Astrocyte of the cerebellum (primary cell): ENCODE results near the gene CDC14A.

Experiments used
- DNase-seq: peaks from one replicate; pipeline ENCODE4 v3.0.0-alpha.2; 2011; ENCODE audit warnings: low read depth
- H3K4me3 ChIP-seq: 2 replicates; pipeline ENCODE4 v1.5.1; 2011; ENCODE audit warnings: mild to moderate bottlenecking, low read depth, low read length, moderate library complexity
- in situ Hi-C: cut with HindIII; loops from 2 replicates; pipeline ENCODE4 v1.10.0; 2017; ENCODE audit warnings: low sequenced_read_pairs
- TF ChIP-seq, protein P1 (sequence below): IDR thresholded peaks from 2 replicates; pipeline ENCODE4 v1.5.1; 2012; ENCODE audit warnings: low read length, low read depth, moderate library complexity, mild to moderate bottlenecking; ENCODE audit errors: missing control alignments

CDC14A gene

DNA sequence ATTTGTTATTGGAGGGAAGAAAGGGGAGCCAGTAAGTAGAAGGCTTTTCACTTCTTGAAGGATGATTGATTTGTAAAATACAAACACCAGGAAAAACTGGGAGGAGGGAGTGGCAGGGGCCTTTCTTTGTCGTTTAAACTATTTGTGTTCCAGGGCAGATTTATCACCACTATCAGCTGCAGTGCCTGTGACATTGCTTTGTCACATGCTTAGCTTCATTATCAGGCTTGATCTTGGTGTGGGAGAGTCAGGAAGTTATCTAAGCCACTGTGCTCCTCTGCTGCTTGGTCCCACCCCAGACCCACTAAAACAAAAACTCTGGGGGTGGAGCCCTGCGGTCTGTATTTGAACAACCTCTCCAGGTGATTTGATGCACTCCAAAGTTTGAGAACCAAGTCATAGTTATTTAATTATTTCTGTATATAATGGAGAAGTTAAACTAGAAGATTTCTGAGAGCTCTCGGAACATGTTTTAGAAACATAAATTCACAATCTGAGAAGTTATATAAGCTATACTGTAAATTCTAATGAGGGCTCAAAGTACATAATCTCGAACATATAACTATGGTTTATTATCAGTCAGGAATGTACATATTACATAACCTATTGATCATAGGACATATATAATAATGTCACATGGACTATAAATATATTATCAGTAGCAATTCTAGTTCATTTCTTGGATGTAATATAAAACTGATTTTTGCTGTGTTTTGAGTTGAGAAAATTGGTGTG, 87.9 kb downstream of the CDC14A start:
- TF ChIP-seq, protein P1, sequence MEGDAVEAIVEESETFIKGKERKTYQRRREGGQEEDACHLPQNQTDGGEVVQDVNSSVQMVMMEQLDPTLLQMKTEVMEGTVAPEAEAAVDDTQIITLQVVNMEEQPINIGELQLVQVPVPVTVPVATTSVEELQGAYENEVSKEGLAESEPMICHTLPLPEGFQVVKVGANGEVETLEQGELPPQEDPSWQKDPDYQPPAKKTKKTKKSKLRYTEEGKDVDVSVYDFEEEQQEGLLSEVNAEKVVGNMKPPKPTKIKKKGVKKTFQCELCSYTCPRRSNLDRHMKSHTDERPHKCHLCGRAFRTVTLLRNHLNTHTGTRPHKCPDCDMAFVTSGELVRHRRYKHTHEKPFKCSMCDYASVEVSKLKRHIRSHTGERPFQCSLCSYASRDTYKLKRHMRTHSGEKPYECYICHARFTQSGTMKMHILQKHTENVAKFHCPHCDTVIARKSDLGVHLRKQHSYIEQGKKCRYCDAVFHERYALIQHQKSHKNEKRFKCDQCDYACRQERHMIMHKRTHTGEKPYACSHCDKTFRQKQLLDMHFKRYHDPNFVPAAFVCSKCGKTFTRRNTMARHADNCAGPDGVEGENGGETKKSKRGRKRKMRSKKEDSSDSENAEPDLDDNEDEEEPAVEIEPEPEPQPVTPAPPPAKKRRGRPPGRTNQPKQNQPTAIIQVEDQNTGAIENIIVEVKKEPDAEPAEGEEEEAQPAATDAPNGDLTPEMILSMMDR, result no peak
- DNase-seq, result no peak
- in situ Hi-C loops, result no loop called here
- H3K4me3 ChIP-seq, result no peak overlapping the region

DNA sequence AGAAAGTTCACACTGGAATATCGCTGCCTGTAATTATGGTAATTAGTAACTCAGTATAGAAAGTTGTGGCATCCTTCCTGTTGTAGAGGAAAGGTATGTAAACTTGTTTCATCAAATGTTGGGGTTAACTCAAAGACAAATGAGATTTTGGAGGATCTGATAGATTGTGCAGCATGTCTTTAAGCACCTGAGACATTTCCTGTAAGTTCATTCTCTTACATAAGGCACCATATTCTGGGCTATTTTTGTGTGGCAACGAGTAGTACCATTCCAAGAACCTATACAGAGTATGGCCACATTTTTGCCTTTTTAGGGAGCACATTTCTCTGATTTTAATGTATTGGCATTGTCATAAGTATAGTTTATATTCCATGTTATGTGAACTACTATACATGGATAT, 88.8 kb downstream of the CDC14A start:
- TF ChIP-seq, protein P1, result no peak
- in situ Hi-C loops, result no loop called here
- DNase-seq, result no peak
- no peak overlapping the region for H3K4me3 ChIP-seq

DNA sequence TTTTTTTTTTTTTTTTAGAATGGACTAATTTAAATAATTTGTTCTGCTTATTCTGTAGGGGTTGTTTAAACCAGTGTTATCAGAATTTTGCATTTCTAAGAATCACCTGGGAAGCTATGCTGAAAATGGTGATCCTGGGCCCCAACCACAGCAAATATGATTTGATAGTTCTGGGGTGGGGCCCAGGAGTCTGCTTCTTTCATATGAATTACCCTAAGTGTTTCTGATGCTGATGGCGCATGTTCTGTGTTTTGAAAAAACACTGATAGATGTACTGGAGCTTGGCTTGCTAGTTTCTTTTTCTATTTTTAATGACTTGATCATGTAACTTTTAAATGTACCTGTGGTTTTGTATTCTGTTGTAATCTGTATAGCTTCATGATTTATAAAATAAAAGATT, 89.3 kb downstream of the CDC14A start:
- in situ Hi-C loops, result no loop called here
- no peak overlapping the region for H3K4me3 ChIP-seq
- TF ChIP-seq, protein P1, result no peak
- no peak for DNase-seq

DNA sequence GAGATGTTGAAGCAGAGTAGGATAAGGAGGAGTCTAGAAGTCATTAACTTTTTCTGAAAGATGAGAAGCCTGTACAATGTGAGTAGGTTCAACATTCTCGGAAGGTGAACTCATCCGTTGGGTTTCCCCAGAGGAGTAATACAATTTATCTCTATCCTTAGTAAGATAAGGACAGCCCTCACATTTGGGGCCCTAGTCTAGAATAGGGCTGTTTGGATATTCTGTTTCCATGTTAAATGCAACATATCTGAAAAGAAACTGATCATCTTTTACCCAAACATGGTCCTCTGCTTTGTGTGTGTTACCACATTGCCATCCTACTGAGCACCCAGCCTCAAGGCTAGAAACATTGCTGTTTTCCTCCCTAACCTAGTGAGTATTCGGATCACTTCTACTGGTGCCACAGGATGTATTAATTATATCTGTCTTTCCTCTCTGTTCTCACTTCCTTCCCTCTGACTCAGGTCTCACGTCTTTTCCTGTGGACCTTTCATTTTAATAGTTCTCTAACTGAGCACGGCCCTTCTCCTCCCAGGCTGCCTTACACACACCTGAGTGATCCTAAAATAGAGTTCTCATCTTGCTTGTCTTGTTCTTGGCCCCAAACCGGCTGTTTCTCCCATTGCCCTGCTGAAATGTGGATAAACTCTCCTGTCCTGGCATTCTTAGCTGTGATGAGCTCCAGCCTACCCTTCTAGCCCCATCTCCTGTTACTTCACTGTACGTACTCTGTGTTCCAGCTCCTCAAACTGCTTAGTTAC, 91.7 kb downstream of the CDC14A start:
- in situ Hi-C loops, result no loop called here
- TF ChIP-seq, protein P1, result no peak
- H3K4me3 ChIP-seq, result no peak overlapping the region
- no peak for DNase-seq

DNA sequence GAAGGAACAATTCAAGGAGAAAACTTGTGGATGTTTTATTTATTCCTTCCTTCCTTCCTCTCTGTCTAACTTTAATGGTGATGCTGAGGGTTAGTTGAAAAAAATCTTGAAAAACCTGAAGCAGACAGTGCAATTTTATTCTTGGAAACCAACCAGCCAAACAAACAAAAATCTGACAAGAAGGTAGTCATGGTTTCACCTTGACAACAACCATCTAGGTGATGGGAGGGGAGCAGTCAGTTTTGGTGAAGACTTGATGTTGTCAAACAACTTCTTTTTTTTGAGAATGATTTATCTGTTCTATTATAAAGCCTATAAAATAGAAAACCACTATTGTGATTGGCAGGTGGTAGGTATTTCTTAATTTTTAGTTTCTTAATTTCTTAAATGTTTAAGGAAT, 93.3 kb downstream of the CDC14A start:
- no peak for DNase-seq
- in situ Hi-C loops, result no loop called here
- TF ChIP-seq, protein P1, result no peak
- no peak overlapping the region for H3K4me3 ChIP-seq

DNA sequence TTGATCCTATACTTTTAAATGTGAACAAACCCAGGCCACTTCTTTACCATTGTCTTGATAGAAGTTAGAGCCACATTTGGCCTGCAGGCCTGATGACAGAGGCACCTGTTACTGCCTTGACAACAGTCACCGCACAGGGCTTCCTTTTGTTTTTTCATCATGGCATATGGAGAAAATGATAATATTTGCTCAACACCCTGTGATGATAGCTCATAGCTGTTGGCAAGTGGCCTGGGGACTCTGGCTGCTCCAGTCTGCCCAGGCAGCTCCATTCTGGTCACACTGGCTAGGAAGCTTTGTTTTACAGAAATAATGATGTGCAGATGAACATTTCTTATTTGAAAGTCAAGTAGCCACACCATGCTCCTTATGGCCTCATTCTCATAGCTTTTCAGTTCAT, 96.1 kb downstream of the CDC14A start:
- in situ Hi-C loops, result no loop called here
- no peak for DNase-seq
- TF ChIP-seq, protein P1, result no peak
- no peak overlapping the region for H3K4me3 ChIP-seq
